HEK293 (cell line): ENCODE results near the gene ZNF552.

Source experiments
- CTCF ChIA-PET: fragments of 350-600 bp; formaldehyde crosslinking; extraction: SDS; loops from one replicate; lab custom pipeline; 2021; ENCODE audit warnings: antibody characterized with exemption; lab: Yijun Ruan, JAX
- POLR2A ChIA-PET: fragments of 300-600 bp; formaldehyde crosslinking; extraction: SDS; loops from one replicate; lab custom pipeline; 2020; ENCODE audit warnings: antibody characterized with exemption, inconsistent platforms; lab: Yijun Ruan, JAX
- H3K27ac ChIP-seq: fragments of 200-500 bp; sonication (Bioruptor generic); 2 replicates; pipeline ENCODE4 v1.5.1; 2014; ENCODE audit warnings: low read depth, low read length, control low read depth, inconsistent platforms; ENCODE audit errors: extremely low read depth
- H3K36me3 ChIP-seq, 2 experiments: fragments of 200-500 bp in 1 of 2; sonication (Bioruptor generic) in 1 of 2; 1 replicate in 1 of 2; 2 replicates in 1 of 2; pipeline ENCODE4 v1.5.1; 2014 to 2017; ENCODE audit warnings: inconsistent platforms in 2 of 2, low read length in 2 of 2; ENCODE audit not compliant: control insufficient read depth in 2 of 2, insufficient read depth in 1 of 2
- H3K4me1 ChIP-seq: fragments of 200-500 bp; sonication (Bioruptor generic); 2 replicates; pipeline ENCODE4 v1.5.1; 2014; ENCODE audit warnings: mild to moderate bottlenecking, low read length, inconsistent platforms; ENCODE audit not compliant: control insufficient read depth, insufficient read depth
- H3K4me3 ChIP-seq: 2 replicates; pipeline ENCODE4 v1.5.1; 2011; ENCODE audit warnings: low read depth, mild to moderate bottlenecking, control low read depth, low read length, moderate library complexity
- H3K9me3 ChIP-seq: fragments of 200-500 bp; sonication (Bioruptor generic); 2 replicates; pipeline ENCODE4 v1.5.1; 2014; ENCODE audit warnings: low read depth, low read length, inconsistent platforms; ENCODE audit not compliant: control insufficient read depth, insufficient read depth
- BCL11B ChIP-seq: fragments of 450-650 bp; formaldehyde crosslinking; IDR thresholded peaks from 2 replicates; pipeline ENCODE4 v1.5.1; 2016; ENCODE audit warnings: low read depth, missing biosample characterization, missing genetic modification characterization
- CTCF ChIP-seq: fragments of 450-650 bp; formaldehyde crosslinking; IDR thresholded peaks from 2 replicates; pipeline ENCODE4 v1.5.1; 2016; ENCODE audit warnings: missing biosample characterization, missing genetic modification characterization
- ELK4 ChIP-seq: IDR thresholded peaks from 2 replicates; pipeline ENCODE4 v1.6.1; 2011; ENCODE audit warnings: mild to moderate bottlenecking, low read depth, low read length, borderline replicate concordance
- HOXC10 ChIP-seq: sonication (generic); formaldehyde crosslinking; IDR thresholded peaks from 2 replicates; pipeline ENCODE4 v1.8.1; 2023; ENCODE audit warnings: mild to moderate bottlenecking, missing genetic modification reagents
- KLF1 ChIP-seq: fragments of 450-650 bp; formaldehyde crosslinking; IDR thresholded peaks from 2 replicates; pipeline ENCODE4 v1.5.1; 2016; ENCODE audit warnings: missing biosample characterization, missing genetic modification characterization
- KLF9 ChIP-seq: fragments of 450-650 bp; formaldehyde crosslinking; IDR thresholded peaks from 2 replicates; pipeline ENCODE4 v1.5.1; 2016; ENCODE audit warnings: missing biosample characterization, missing genetic modification characterization, low read depth
- SETDB1 ChIP-seq: IDR thresholded peaks from one replicate; pipeline ENCODE4 v1.6.1; 2017; ENCODE audit warnings: mild to moderate bottlenecking, low read length, moderate library complexity, mixed read lengths; ENCODE audit not compliant: insufficient read length
- ZBTB11 ChIP-seq: fragments of 450-650 bp; formaldehyde crosslinking; conservative IDR thresholded peaks from 2 replicates; pipeline ENCODE4 v1.5.1; 2016; ENCODE audit warnings: low read depth, missing biosample characterization, missing genetic modification characterization
- ZBTB20 ChIP-seq: fragments of 450-650 bp; formaldehyde crosslinking; IDR thresholded peaks from 2 replicates; pipeline ENCODE4 v1.5.1; 2016; ENCODE audit warnings: missing biosample characterization, missing genetic modification characterization
- ZBTB8A ChIP-seq: fragments of 450-650 bp; formaldehyde crosslinking; IDR thresholded peaks from 2 replicates; pipeline ENCODE4 v1.5.1; 2016; ENCODE audit warnings: missing biosample characterization, missing genetic modification characterization
- ZNF114 ChIP-seq: fragments of 450-650 bp; formaldehyde crosslinking; IDR thresholded peaks from 2 replicates; pipeline ENCODE4 v1.5.0; 2017; ENCODE audit warnings: missing biosample characterization, missing genetic modification characterization
- ZNF121 ChIP-seq: fragments of 450-650 bp; formaldehyde crosslinking; IDR thresholded peaks from 2 replicates; pipeline ENCODE4 v1.5.1; 2016; ENCODE audit warnings: missing biosample characterization, missing genetic modification characterization
- ZNF146 ChIP-seq: fragments of 450-650 bp; formaldehyde crosslinking; IDR thresholded peaks from 2 replicates; pipeline ENCODE4 v1.5.1; 2016; ENCODE audit warnings: missing biosample characterization, missing genetic modification characterization
- ZNF16 ChIP-seq: fragments of 450-650 bp; formaldehyde crosslinking; IDR thresholded peaks from 2 replicates; pipeline ENCODE4 v1.5.1; 2016; ENCODE audit warnings: low read depth, missing biosample characterization, missing genetic modification characterization
- ZNF274 ChIP-seq, 2 experiments: fragments of 200-500 bp in 1 of 2; fragments of 450-650 bp in 1 of 2; sonication (Bioruptor generic) in 1 of 2; formaldehyde crosslinking in 1 of 2; IDR thresholded peaks; 2 replicates each; pipeline versions ENCODE4 v1.5.1 to v1.6.1; 2014 to 2016; ENCODE audit warnings: borderline replicate concordance in 1 of 2, inconsistent platforms in 1 of 2, low read length in 1 of 2, missing biosample characterization in 1 of 2, missing genetic modification characterization in 1 of 2
- ZNF362 ChIP-seq: fragments of 450-650 bp; formaldehyde crosslinking; IDR thresholded peaks from 2 replicates; pipeline ENCODE4 v1.5.1; 2016; ENCODE audit warnings: missing biosample characterization, missing genetic modification characterization
- ZNF404 ChIP-seq: fragments of 450-650 bp; formaldehyde crosslinking; IDR thresholded peaks from 2 replicates; pipeline ENCODE4 v1.5.1; 2017; ENCODE audit warnings: missing biosample characterization, missing genetic modification characterization
- ZNF561 ChIP-seq: fragments of 450-650 bp; IDR thresholded peaks from 2 replicates; pipeline ENCODE4 v1.5.1; 2018; ENCODE audit warnings: missing biosample characterization, missing genetic modification characterization, borderline replicate concordance
- ZNF626 ChIP-seq: fragments of 450-650 bp; sonication (Bioruptor Pico); formaldehyde crosslinking; IDR thresholded peaks from 2 replicates; pipeline ENCODE4 v1.5.1; 2018; ENCODE audit warnings: missing biosample characterization, missing genetic modification characterization, inconsistent platforms
- ZNF654 ChIP-seq: fragments of 450-650 bp; formaldehyde crosslinking; IDR thresholded peaks from 2 replicates; pipeline ENCODE4 v1.5.1; 2016; ENCODE audit warnings: low read depth, missing biosample characterization, missing genetic modification characterization
- ZNF660 ChIP-seq: fragments of 450-650 bp; IDR thresholded peaks from 2 replicates; pipeline ENCODE4 v1.5.1; 2018; ENCODE audit warnings: missing biosample characterization, mild to moderate bottlenecking, missing genetic modification characterization
- ZNF837 ChIP-seq: fragments of 450-650 bp; formaldehyde crosslinking; IDR thresholded peaks from 2 replicates; pipeline ENCODE4 v1.5.1; 2016; ENCODE audit warnings: missing biosample characterization, missing genetic modification characterization
- ZSCAN30 ChIP-seq: fragments of 450-650 bp; IDR thresholded peaks from 2 replicates; pipeline ENCODE4 v1.5.1; 2018; ENCODE audit warnings: missing biosample characterization, mild to moderate bottlenecking, missing genetic modification characterization, moderate library complexity
- ZSCAN4 ChIP-seq: fragments of 450-650 bp; formaldehyde crosslinking; IDR thresholded peaks from 2 replicates; pipeline ENCODE4 v1.5.1; 2017; ENCODE audit warnings: missing biosample characterization, missing genetic modification characterization
- TF ChIP-seq, protein P1 (sequence below): fragments of 450-650 bp; formaldehyde crosslinking; IDR thresholded peaks from 2 replicates; pipeline ENCODE4 v1.5.1; 2017; ENCODE audit warnings: missing biosample characterization, missing genetic modification characterization

Gene ZNF552

DNA sequence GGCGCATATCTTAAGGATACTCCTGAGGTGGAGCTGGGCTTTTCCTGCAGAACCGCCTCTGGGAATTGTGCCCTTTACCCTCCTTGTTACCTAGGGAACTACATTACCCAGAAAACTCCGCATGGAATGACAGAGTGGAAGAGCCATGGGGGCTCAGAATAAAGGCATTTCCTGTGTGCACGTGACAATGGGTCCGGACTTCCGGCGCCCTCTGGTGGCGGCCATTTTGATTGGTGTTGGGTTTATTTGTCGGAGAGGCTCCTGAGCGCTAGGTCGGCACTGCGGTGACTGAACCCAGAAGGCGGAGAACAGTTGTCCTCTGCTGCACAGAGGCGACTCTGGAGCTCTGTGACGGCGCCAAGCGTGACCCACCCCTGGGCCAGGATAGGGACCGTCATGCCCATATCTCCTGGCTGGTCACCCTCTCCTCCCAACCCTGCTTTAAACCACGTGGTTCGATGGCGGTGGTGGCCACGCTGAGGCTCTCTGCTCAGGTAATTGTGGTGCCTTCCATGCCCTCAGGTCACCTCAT is 15.4 kb upstream of the ZNF552 start, which contains the start of gene ZNF587B:
Gene ZNF587B, plus strand, starts transcription at position 229 of the 532 bp plus-strand sequence. Its CDS starts 230 bp downstream, at position 459.
- POLR2A ChIA-PET: no interaction called here
- Histone ChIP-seq H3K4me1 (no peaks in the 10 kb centered on the region), H3K27ac (no peak within 1 kb of the TSS), H3K9me3 (no peaks in the 10 kb centered on the region), H3K4me3 (no peak within 1 kb of the TSS), H3K36me3 (peaks cover 16 to 26% of the 10 kb centered on the region in 2 experiments; a peak in 2 of 3 replicates)
- CTCF ChIA-PET: interaction anchor here (0.6 kb wide), 1 partner anchor 265 kb away, joined by 3 read pairs; no protein-coding TSS in a partner anchor
- TF ChIP-seq ZBTB8A (tag by site-specific recombination) (no peak), BCL11B (tag by site-specific recombination) (no peak), ZNF404 (tag by site-specific recombination) (no peak), CTCF (tag by site-specific recombination) (0 out of 2 replicates have a peak, but pooled peaks have one; percentile 32), KLF9 (tag by site-specific recombination) (no peak), ELK4 (no peak), SETDB1 (no peak), ZNF654 (no peak), ZNF121 (tag by site-specific recombination) (no peak), KLF1 (no peak), ZNF660 (tag by site-specific recombination) (no peak), ZNF362 (no peak), ZSCAN30 (tag by site-specific recombination) (no peak), ZNF114 (tag by site-specific recombination) (no peak), ZBTB11 (peak; percentile 91), HOXC10 (CRISPR knock-in tag) (0 out of 2 replicates have a peak, but pooled peaks have one; percentile 54)

DNA sequence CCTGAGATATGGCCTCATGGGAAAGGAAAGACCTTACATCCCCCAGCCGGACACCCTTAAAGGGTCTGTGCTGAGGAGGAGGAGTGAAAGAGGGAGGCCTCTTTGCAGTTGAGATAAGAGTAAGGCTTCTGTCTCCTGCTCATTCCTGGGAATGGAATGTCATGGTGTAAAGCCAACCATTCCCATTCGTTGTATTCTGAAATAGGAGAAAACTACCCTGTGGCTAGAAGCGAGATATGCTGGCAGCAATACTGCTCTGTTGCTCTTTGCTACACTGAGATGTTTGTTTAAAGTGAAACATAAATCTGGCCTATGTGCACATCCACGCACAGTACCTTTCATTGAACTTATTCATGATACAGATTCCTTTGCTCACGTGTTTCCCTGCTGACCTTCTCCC is 14.6 kb upstream of the ZNF552 start:
- CTCF ChIA-PET: no interaction called here
- no peaks in the 10 kb centered on the region for H3K4me1 ChIP-seq
- H3K4me3 ChIP-seq: no peak overlapping the region
- H3K9me3 ChIP-seq: no peaks in the 10 kb centered on the region
- H3K27ac ChIP-seq: no peak overlapping the region
- POLR2A ChIA-PET: interaction anchor here (0.6 kb wide), 1 partner anchor 18 kb away, joined by 5 read pairs; no protein-coding TSS in a partner anchor
- peaks cover 20 to 32% of the 10 kb centered on the region in 2 experiments; a peak in 2 of 3 replicates for H3K36me3 ChIP-seq
- TF ChIP-seq ZNF561: no peak
- TF ChIP-seq ZNF274 (IDR thresholded peaks at IDR 0.05; ENCODE audit: low read length): no peak
- no peak for TF ChIP-seq ZNF274 (tag by site-specific recombination; IDR thresholded peaks at IDR 0.05; ENCODE audit: borderline replicate concordance)
- no peak for TF ChIP-seq ZBTB20 (tag by site-specific recombination)
- no peak for TF ChIP-seq ZNF16
- TF ChIP-seq ZNF146: no peak
- TF ChIP-seq, protein P1, sequence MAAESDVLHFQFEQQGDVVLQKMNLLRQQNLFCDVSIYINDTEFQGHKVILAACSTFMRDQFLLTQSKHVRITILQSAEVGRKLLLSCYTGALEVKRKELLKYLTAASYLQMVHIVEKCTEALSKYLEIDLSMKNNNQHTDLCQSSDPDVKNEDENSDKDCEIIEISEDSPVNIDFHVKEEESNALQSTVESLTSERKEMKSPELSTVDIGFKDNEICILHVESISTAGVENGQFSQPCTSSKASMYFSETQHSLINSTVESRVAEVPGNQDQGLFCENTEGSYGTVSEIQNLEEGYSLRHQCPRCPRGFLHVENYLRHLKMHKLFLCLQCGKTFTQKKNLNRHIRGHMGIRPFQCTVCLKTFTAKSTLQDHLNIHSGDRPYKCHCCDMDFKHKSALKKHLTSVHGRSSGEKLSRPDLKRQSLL (tag by site-specific recombination): no peak
- TF ChIP-seq ZNF626 (tag by site-specific recombination): no peak
- TF ChIP-seq ZSCAN4 (tag by site-specific recombination): no peak
- no peak for TF ChIP-seq ZBTB8A (tag by site-specific recombination)
- no peak for TF ChIP-seq ZNF837
